RWPE1 (cell line): ENCODE data around the gene RAD51D.

Experiments used
- CTCF ChIA-PET: fragments of 350-600 bp; sonication (Branson Sonifier 250); formaldehyde crosslinking; extraction: SDS; loops from one replicate; lab custom pipeline; 2021; lab: Yijun Ruan, JAX
- POLR2A ChIA-PET: fragments of 400-600 bp; formaldehyde crosslinking; extraction: SDS; loops from one replicate; lab custom pipeline; 2020; ENCODE audit warnings: antibody characterized with exemption; ENCODE audit not compliant: low non-redundant PET; lab: Yijun Ruan, JAX
- DNase-seq: peaks from one replicate; pipeline ENCODE4 v3.0.0; 2012; ENCODE audit warnings: low spot score
- H3K27ac ChIP-seq: fragments of 450-650 bp; 2 replicates; pipeline ENCODE4 v1.5.1; 2017
- CTCF ChIP-seq: fragments of 450-650 bp; conservative IDR thresholded peaks from 2 replicates; pipeline ENCODE4 v1.5.1; 2017; ENCODE audit warnings: low read depth, mild to moderate bottlenecking

RAD51D gene

GRCh38 chr17:35142467-35142796, 22.8 kb upstream of the RAD51D start:
- TF ChIP-seq CTCF, result peak; percentile 30
- no peak for DNase-seq
- ChIA-PET CTCF (interaction anchor here (1.3 kb wide), 1 partner anchor 391 kb away, joined by 3 read pairs; no protein-coding TSS in a partner anchor), POLR2A (no interaction called here)
- peak overlapping the region; percentile 44; the same call in 1 of the 2 replicates for H3K27ac ChIP-seq

- TF ChIP-seq CTCF, result peak; percentile 96
- peak; percentile 84 for DNase-seq
- H3K27ac ChIP-seq, result peak within 1 kb of the TSS; percentile 44
- ChIA-PET CTCF (interaction anchor here (0.7 to 1.4 kb wide), 4 partner anchors 11 to 605 kb away, joined by 3 to 9 read pairs (median 4); no protein-coding TSS in a partner anchor), POLR2A (no interaction called here)
Measured at GRCh38 chr17:35141681-35142466, 22.2 kb upstream of the RAD51D start, which contains the start of gene NLE1. Gene NLE1, minus strand, starts transcription at chr17:35142303. Its CDS starts 28 bp downstream, at chr17:35142275.

GRCh38 chr17:35138218-35138617, 18.6 kb upstream of the RAD51D start:
- CTCF ChIA-PET, result no interaction called here
- no peak for DNase-seq
- H3K27ac ChIP-seq, result no peak overlapping the region
- TF ChIP-seq CTCF, result no peak
- POLR2A ChIA-PET, result no interaction called here

- CTCF ChIA-PET, result interaction anchor here (0.6 kb wide), 1 partner anchor 528 kb away, joined by 3 read pairs; no protein-coding TSS in a partner anchor
- no peak for TF ChIP-seq CTCF
- H3K27ac ChIP-seq, result no peak overlapping the region
- POLR2A ChIA-PET, result no interaction called here
- DNase-seq, result no peak
Measured at GRCh38 chr17:35135322-35135721, 15.7 kb upstream of the RAD51D start.

GRCh38 chr17:35132816-35133550, 13.3 kb upstream of the RAD51D start:
- TF ChIP-seq CTCF, result no peak
- ChIA-PET POLR2A (no interaction called here), CTCF (no interaction called here)
- no peak for DNase-seq
- H3K27ac ChIP-seq, result no peak overlapping the region

- ChIA-PET CTCF (no interaction called here), POLR2A (interaction anchor here (0.6 kb wide), 1 partner anchor 8 kb away, joined by 5 read pairs; no protein-coding TSS in a partner anchor)
Measured at GRCh38 chr17:35132099-35132498, 12.4 kb upstream of the RAD51D start.

More at GRCh38 chr17:35132099-35132498, 12.4 kb upstream of the RAD51D start:
- no peak for DNase-seq
- no peak for TF ChIP-seq CTCF
- peak overlapping the region; percentile 30 for H3K27ac ChIP-seq
